ENCODE results near the gene MFSD2B.
A peak's percentile ranks its signal among the peaks of the same experiment; 100 is the strongest.

DNA sequence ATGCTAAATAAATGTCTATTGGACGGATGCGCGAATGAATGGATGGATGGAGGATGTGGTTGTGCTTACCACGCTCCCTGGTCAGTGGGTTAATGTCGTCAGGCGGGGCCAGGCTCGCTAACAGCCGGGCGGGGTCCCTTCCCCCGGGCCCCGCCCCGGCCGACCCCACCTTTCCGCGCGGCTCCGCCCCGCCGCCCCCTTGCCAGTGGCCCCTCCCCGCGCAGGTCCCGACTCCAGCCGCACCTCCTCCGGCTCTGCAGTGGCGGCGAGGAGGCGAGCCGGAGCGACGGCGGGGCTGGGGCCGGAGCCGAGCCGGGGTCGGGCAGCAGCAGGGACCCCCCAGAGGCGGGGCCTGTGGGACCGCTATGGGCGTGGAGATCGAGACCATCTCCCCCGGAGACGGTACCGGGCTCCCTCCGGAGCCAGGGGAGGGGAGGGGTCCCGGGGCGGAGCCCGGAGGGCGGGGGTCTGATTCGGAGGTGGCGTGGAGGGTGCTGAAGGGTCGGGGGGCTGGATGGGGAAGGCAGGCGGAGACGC lies 39.7 kb downstream of the MFSD2B start, which contains the start of gene FKBP1B:
- TF ChIP-seq, protein P1, sequence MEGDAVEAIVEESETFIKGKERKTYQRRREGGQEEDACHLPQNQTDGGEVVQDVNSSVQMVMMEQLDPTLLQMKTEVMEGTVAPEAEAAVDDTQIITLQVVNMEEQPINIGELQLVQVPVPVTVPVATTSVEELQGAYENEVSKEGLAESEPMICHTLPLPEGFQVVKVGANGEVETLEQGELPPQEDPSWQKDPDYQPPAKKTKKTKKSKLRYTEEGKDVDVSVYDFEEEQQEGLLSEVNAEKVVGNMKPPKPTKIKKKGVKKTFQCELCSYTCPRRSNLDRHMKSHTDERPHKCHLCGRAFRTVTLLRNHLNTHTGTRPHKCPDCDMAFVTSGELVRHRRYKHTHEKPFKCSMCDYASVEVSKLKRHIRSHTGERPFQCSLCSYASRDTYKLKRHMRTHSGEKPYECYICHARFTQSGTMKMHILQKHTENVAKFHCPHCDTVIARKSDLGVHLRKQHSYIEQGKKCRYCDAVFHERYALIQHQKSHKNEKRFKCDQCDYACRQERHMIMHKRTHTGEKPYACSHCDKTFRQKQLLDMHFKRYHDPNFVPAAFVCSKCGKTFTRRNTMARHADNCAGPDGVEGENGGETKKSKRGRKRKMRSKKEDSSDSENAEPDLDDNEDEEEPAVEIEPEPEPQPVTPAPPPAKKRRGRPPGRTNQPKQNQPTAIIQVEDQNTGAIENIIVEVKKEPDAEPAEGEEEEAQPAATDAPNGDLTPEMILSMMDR (IDR thresholded peaks at IDR 0.05): no peak
- TF ChIP-seq POLR2A (IDR thresholded peaks at IDR 0.05): peak; percentile 48

All from right lobe of liver (tissue), 4 donors.